A549 treated with dexamethasone at 1 μM for 4 hours (cell line): ENCODE data around the gene GSTA1. TPM values are rescaled to one million over a fixed set of nuclear protein-coding genes. Genes with fewer than 3 reads are reported as not detected.

Experiments
- total RNA-seq: library from RNA; stranded (reverse); fragments of 200-300 nt; extraction: Qiagen RNA extraction; gene quantifications from 5 replicates; pipeline ENCODE4 v1.2.3, GENCODE V29; 2022

Gene GSTA1
- 0.11 TPM in 1 of 5 replicates, not detected in the others for total RNA-seq

DNA sequence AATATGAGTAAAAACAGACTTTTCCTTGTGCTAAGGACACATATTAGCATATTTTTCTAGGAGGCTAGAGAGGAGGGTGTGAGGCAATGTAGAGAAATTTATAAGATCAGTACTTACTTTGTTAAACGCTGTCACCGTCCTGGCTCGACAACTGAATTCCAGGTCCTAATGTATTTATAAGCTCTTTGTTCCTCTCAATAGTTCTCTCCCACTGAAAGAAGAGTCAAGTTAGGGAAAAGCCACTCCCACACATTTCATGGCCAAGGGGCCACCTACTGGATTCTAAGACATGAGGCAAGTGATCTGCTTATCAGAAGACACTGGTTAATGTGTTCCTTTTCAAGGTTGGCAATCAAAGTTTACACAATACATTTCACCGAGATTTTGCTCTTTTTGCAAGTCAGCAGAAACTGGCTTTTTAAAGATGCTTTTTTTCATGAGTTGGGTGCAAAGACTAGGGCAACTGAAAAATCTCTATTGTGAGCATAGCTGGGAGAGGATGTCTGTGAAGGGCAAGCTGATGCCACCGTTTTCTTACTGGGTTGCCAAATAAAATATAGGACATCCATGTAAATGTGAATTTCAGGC, at the start of gene GSTA1:
GSTA1 (minus strand) TSS at position 149 of the 588 bp plus-strand sequence. CDS start 4,549 bp downstream, outside the sequence.

DNA sequence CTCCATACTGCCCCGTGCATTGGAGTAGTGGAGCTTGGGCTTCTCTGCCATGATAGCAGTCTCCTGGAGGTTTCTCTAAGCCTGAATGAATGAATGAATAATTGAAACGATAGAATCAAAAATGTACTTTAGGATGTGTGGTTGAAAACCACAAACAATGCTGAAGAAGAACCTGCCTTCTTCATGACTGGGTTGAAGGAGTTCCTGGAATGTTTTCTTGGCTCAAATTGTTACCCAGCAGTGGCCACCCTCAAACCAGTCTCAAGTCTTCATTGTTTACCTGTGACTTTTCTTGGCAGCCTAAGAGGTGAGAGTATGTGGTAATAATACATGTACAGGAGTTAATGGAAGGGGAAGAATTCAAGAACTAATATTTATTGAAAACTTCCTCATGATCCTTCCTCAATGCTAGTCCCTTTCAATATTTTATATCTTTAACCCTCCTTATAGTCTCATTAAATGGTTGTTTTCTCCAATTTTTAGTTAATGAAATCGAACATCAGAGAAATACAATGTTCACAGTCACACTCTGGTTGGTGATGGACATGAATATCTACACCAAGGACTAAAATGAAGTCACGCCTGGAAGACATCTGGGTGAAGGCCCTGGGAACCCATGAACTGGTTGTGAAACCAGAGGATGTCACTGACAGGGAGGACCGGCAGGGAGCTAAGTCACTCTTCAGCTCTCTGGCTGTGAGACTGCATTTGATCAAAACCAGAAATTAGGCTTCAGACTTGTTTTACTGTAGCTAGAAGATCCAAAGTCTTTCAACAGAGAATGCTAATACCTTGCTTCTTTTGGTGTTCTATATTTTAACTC, 37.4 kb upstream of the GSTA1 start, which contains the start of gene GSTA5:
GSTA5 (minus strand) TSS at position 51 of the 823 bp plus-strand sequence.

DNA sequence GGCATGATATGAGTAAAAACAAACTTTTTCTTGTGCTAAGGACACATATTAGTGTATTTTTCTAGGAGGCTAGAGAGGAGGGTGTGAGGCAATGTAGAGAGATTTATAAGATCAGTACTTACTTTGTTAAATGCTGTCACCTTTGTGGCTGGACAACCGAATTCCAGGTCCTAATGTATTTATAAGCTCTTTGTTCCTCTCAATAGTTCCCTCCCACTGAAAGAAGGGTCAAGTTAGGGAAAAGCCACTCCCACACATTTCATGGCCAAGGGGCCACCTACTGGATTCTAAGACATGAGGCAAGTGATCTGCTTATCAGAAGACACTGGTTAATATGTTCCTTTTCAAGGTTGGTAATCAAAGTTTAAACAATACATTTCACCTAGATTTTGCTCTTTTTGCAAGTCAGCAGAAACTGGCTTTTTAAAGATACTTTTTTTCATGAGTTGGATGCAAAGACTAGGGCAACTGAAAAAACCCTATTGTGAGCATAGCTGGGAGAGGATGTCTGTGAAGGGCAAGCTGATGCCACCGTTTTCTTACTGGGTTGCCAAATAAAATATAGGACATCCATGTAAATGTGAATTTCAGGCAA, 40.2 kb downstream of the GSTA1 start, which contains the start of gene GSTA2:
GSTA2 (minus strand) TSS at position 154 of the 595 bp plus-strand sequence. CDS start 5,528 bp downstream, outside the sequence.

Other genes with a start within 250 kb of the GSTA1 start
- 33.5 to 44.9 TPM (median 41.2 TPM) in 5 replicates for gene TRAM2, start 226.8 kb downstream of the GSTA1 start, total RNA-seq
- gene TMEM14A, start 132.7 kb downstream of the GSTA1 start, total RNA-seq: 31.2 to 46.1 TPM (median 33.0 TPM) in 5 replicates
- not detected in 5 replicates for gene GSTA2, start 40.3 kb downstream of the GSTA1 start, total RNA-seq
- gene GSTA5, start 37.0 kb upstream of the GSTA1 start, total RNA-seq: not detected in 5 replicates
- not detected in 5 replicates for gene GSTA3, start 105.9 kb upstream of the GSTA1 start, total RNA-seq
- gene GSTA4, start 191.5 kb upstream of the GSTA1 start, total RNA-seq: 7.6 to 9.7 TPM (median 8.7 TPM) in 5 replicates